ENCODE results near the gene TKTL1.
"Not testable (repeated sequence)": the region's sequence is repeated elsewhere in the genome, so short reads cannot be mapped to it uniquely, and the experiment has no call there.

TKTL1 gene

GRCh38 chrX:154343620-154344019 lies 48.0 kb downstream of the TKTL1 start:
- not testable (repeated sequence) for DNase-seq (ENCODE audit: low spot score)

- no peak for DNase-seq (ENCODE audit: low spot score)
Measured at GRCh38 chrX:154348114-154348531, 52.5 kb downstream of the TKTL1 start.

- no peak for DNase-seq (ENCODE audit: low spot score)
Measured at GRCh38 chrX:154348646-154349358, 53.2 kb downstream of the TKTL1 start.

GRCh38 chrX:154349359-154349935 lies 53.9 kb downstream of the TKTL1 start:
- DNase-seq (ENCODE audit: low spot score): no peak

GRCh38 chrX:154349979-154350378 lies 54.4 kb downstream of the TKTL1 start:
- DNase-seq (ENCODE audit: low spot score): no peak

- DNase-seq (ENCODE audit: low spot score): no peak
Measured at GRCh38 chrX:154350429-154351182, 55.0 kb downstream of the TKTL1 start.

- DNase-seq (ENCODE audit: low spot score): no peak
Measured at GRCh38 chrX:154351183-154352011, 55.8 kb downstream of the TKTL1 start.

GRCh38 chrX:154352012-154352401 lies 56.4 kb downstream of the TKTL1 start:
- no peak for DNase-seq (ENCODE audit: low spot score)

GRCh38 chrX:154352466-154352865 lies 56.9 kb downstream of the TKTL1 start:
- no peak for DNase-seq (ENCODE audit: low spot score)

GRCh38 chrX:154353172-154353843 lies 57.7 kb downstream of the TKTL1 start:
- no peak for DNase-seq (ENCODE audit: low spot score)

- no peak for DNase-seq (ENCODE audit: low spot score)
Measured at GRCh38 chrX:154354013-154354412, 58.4 kb downstream of the TKTL1 start.

- no peak for DNase-seq (ENCODE audit: low spot score)
Measured at GRCh38 chrX:154354516-154354915, 58.9 kb downstream of the TKTL1 start.

GRCh38 chrX:154355094-154355775 lies 59.6 kb downstream of the TKTL1 start:
- DNase-seq (ENCODE audit: low spot score): no peak

- DNase-seq (ENCODE audit: low spot score): no peak
Measured at GRCh38 chrX:154355776-154356140, 60.2 kb downstream of the TKTL1 start.

- DNase-seq (ENCODE audit: low spot score): no peak
Measured at GRCh38 chrX:154356596-154356995, 61.0 kb downstream of the TKTL1 start.

GRCh38 chrX:154357205-154357604 lies 61.6 kb downstream of the TKTL1 start:
- no peak for DNase-seq (ENCODE audit: low spot score)

- no peak for DNase-seq (ENCODE audit: low spot score)
Measured at GRCh38 chrX:154358011-154358410, 62.4 kb downstream of the TKTL1 start.

GRCh38 chrX:154358829-154359228 lies 63.2 kb downstream of the TKTL1 start:
- no peak for DNase-seq (ENCODE audit: low spot score)

- no peak for DNase-seq (ENCODE audit: low spot score)
Measured at GRCh38 chrX:154359362-154360154, 64.0 kb downstream of the TKTL1 start.

- DNase-seq (ENCODE audit: low spot score): no peak
Measured at GRCh38 chrX:154360155-154360713, 64.6 kb downstream of the TKTL1 start.

Data from kidney capillary endothelial cell (primary cell).